HG03196 (cell line): ENCODE data around the gene KYAT1.

ENCODE experiments used
- ATAC-seq: cut with Tn5 transposase; IDR thresholded peaks from one replicate; pipeline ENCODE4 v1.9.1; 2021; ENCODE audit not compliant: unreplicated experiment

KYAT1 gene

DNA sequence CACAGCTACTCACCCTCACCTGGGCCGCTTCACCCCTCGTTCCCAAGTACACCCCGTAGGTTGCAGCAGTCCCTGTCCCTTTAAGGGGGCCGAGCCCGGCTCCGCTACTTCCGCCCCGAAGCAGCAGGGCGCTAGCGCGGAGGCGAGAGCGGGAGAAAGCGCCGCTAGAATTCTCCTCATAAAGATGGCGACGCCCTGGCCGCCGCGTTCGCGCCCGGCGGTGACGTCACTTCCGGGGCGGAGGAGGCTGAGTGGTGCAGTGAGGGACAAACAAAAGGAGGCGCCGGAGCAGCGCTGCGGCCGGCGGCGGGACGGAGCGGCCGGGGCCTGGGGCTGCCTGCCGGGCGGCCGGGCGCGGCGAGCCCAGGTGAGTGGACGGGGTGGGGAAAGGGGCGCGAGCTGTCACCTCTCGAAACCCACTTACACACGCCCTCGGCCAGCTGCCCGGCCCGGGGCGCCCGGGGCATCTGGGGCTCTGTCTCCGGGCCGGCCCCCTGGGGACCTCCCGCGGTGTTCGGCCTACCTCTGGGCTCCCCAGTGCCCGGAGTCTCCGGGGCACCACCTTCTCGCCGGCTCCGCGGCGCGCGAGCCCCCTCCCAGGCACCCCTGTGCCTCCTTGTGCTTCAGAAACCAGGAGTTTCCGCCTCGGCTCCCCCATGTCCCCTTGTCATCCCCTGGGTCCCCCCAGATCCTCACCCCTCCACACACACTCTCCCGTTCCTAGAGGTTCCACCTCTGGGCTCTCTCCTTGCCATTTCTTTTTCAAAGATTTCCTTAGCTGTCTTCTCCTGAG is at the start of gene KYAT1, which contains the start of gene LRRC8A:
TSS of gene KYAT1 (minus strand) at position 67 of the 793 bp plus-strand sequence. CDS start 36,545 bp downstream, outside the sequence.
TSS of gene LRRC8A (plus strand) at position 250 of the 793 bp plus-strand sequence. CDS start 25,032 bp downstream, outside the sequence.
- ATAC-seq: peak; percentile 81

DNA sequence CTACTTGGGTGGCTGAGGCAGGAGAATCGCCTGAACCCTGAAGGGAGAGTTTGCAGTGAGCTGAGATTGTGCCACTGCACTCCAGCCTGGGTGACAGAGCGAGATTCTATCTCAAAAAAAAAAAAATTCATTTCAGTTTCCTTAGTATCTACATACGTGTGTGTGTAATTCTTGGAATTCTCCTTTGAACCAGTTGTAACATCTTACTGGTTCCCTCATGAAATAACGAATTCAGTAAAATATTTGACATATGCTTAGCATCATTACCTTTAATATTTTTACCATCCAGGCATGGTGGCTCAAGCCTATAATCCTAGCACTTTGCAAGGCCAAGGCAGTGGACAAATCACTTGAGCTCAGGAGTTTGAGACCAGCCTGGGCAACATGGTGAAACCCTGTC is 47.8 kb upstream of the KYAT1 start:
- ATAC-seq: no peak

DNA sequence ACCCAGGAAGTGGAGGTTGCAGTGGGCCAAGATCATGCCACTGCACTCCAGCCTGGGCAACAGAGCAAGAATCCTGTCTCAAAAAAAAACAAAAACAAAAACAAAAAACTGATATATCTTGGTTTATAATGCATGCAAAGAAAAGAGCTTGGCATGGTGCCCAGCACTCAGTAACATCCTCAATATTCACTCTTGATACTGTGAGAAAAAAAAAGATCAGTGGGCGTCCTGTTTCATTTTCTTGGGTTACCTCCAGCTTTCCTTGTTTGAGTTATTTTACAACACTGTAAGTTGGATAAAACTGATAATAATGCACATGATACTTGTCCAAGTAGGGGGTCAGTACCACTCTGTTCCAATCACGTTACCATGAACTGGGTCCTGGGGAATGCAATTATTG is 46.9 kb upstream of the KYAT1 start:
- no peak for ATAC-seq

DNA sequence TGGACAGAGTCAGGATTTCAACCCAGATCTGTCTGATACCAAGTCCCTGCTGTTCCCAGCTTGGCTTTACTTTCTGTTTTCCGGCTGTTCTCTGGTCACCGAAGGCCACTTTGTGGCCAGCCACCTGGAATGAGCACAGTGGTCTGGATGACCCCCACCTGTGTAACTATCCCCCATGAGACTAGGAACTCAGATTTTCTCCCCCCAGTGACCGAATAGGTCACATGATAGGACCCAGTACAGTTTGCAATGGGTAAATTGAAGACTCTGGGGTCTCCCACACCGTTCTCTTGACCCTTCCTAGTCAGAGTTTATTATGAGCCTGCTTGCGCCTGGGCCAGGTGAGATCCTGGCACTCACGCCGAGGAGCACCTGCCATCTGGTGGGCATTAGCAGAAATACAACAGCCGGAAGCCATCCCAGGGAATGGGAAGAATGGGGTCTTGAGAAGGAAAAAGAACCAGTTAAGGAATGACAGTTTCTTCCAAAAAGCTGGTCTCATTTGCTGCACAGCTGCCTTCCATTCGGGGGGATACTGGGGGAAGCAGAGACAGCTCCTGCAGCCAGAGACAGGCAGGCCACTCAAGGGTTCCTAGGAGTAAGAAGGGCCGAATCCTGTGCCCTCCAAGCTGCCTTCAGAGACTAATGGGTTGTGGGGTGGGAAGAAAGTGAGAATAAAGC is 46.1 kb upstream of the KYAT1 start:
- no peak for ATAC-seq

DNA sequence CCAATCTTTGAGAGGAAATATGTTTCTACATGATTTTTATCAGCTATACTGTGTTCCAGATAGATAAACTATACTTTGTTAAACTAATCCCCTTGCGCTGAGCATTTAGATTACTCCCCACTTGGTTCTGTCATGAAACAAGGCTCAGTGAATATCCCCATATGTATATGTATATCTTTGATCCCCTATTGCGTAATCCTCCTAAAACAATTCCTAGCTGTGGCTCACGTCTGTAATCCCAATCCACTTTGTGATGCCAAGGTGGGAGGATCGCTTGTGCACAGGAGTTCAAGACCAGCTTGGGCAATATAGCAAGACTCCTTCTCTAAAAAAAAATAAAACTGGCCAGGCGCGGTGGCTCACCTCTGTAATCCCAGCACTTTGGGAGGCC is 41.7 kb upstream of the KYAT1 start:
- no peak for ATAC-seq

DNA sequence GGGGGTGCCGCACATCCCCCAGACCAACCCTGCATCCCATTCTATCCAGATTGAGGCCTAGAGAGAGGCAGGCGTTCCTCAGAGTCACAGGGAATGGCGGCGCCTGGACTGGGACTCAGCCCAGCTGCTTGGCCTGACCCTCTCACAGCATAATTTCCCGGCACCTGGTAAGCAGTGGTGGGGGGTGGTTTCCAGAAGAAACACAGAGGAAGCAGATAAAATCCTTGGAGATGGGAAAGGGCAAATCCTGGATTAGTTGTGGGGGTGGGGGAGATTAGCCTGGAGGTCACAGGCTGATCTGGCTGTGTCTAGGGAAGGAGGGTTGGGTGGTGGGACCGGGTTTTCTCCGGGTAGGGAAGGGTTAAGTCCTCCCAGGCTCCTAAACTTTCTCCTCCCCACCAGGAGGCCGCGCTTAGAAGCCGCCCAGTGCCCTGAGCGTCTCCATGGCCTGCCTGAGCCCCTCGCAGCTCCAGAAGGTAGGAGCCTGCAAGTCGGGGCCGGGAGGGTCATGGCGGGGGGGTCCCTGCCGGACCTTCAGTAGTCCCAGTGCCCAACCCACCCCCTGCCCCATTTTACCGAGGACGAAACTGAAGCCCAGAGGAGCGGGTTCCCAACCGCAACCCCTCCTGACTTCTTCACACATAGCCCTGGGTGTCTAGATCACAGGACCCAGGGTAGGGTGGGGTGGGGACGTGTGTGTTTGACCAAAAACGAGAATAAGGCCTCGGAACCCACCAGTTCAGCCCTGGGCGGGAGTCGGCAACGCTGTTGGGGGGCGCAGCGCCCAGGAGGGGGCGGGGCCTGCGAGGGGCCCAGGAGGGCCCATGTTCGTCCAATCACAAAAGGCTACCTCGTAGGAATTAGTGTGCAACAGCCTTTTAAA is 40.4 kb upstream of the KYAT1 start:
- ATAC-seq: no peak

DNA sequence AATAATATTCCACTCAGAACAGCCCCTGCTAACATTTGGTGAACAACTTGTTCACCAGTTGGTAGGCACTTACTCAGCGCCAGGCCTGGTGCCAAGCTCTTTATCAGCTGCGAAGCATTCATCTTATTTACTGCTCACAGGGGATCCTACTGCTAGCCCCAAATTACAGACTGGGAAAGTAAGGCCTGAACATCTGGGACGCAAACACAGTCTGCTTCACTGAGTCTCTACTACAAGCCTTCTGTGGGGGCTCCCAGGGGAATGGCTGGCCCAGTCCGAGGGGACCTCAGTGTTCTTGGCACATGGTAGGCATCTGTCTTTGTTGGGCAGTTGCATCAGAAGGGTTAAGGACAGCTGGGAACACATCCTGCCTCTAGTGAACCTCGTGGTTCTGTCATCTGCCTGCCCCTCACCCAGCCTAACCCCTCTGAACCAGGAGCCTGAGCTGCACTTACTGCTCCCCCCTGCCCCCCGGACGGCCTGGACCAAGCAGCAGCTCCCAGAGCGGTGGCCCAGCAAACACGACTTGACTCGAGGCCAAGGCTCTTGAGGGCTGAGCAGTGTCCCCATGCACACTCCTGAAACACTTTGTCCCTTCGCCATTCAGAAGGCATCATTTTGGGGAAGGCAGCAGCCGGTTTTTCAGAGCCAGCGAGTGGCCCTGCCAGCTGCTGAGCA is 38.8 kb upstream of the KYAT1 start, which contains the start of gene PHYHD1:
TSS of gene PHYHD1 (plus strand) at position 602 of the 678 bp plus-strand sequence. CDS start 1,342 bp downstream, outside the sequence.
- ATAC-seq: no peak

DNA sequence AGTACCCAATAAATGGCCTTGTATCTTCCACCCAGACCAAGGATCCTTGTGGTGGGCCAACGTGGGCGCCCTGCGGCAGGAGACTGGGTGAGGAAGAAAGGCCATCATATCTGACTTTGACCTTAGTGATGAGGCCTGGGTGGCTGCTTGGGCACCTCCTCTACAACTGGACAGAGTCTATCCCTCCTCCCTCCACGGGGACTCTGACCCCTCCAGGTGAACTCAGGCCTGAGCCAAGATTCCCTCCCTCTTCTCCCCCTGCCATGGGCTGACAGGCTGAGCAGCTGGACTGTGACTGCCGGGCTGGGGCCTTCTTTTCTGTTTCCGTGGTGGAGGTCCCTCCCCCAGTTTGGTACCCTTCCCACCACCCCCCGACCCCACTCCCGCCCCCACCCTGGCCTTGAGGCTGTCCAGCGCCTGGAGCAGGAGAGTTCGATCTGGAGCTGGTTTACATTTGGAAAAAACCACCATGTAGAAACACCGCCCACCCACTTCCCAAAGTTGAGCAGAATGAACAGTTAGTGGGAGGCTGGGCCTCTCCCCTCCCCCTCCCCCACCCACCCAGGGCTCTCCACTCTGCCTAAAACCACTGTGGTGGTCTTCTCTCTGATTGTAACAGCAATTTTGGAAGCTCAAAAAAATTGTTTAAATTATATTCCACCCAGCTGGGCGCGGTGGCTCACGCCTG is 37.8 kb upstream of the KYAT1 start:
- no peak for ATAC-seq

DNA sequence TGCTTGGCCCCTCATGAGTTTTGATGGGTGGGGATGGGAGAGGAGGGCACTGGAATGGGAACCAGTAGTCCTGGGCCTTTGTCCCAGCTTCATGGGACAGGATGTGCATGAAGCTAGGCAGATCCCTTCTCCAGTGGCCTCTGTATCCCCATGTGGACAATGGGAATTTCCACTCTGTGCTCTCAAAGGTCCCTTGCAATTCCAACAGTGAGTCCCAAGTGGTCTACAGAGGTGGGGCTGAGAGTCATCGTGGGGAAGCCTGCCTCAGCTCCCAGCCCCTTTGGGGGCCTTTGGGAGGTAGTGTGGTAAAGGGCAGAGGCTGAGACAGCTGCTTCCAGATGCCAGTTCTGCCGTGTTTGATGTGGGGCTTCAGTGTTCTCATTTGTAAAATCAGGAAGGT is 37.2 kb upstream of the KYAT1 start:
- no peak for ATAC-seq

DNA sequence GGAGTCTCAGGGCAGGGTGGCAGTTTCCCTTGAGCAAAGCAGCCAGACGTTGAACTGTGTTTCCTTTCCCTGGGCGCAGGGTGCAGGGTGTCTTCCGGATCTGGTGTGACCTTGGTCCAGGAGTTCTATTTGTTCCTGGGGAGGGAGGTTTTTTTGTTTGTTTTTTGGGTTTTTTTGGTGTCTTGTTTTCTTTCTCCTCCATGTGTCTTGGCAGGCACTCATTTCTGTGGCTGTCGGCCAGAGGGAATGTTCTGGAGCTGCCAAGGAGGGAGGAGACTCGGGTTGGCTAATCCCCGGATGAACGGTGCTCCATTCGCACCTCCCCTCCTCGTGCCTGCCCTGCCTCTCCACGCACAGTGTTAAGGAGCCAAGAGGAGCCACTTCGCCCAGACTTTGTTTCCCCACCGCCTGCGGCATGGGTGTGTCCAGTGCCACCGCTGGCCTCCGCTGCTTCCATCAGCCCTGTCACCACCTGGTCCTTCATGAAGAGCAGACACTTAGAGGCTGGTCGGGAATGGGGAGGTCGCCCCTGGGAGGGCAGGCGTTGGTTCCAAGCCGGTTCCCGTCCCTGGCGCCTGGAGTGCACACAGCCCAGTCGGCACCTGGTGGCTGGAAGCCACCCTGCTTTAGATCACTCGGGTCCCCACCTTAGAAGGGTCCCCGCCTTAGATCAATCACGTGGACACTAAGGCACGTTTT is 35.5 kb upstream of the KYAT1 start:
- ATAC-seq: no peak

DNA sequence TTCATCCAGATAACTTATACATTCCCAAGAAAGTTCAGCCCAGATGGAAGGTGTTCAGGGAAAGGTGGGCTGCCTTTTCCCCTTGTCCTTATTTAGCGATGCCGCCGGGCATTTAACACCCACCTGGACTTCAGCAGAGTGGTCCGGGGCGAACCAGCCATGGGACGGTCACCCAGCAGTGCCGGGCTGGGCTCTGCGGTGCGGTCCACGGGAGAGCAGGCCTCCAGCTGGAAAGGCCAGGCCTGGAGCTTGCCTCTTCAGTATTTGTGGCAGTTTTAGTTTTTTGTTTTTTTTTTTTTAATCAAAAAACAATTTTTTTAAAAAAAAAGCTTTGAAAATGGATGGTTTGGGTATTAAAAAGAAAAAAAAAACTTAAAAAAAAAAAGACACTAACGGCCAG is 35.0 kb upstream of the KYAT1 start:
- no peak for ATAC-seq

DNA sequence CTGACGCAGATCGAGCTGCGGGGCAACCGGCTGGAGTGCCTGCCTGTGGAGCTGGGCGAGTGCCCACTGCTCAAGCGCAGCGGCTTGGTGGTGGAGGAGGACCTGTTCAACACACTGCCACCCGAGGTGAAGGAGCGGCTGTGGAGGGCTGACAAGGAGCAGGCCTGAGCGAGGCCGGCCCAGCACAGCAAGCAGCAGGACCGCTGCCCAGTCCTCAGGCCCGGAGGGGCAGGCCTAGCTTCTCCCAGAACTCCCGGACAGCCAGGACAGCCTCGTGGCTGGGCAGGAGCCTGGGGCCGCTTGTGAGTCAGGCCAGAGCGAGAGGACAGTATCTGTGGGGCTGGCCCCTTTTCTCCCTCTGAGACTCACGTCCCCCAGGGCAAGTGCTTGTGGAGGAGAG is 34.5 kb upstream of the KYAT1 start:
- ATAC-seq: no peak

DNA sequence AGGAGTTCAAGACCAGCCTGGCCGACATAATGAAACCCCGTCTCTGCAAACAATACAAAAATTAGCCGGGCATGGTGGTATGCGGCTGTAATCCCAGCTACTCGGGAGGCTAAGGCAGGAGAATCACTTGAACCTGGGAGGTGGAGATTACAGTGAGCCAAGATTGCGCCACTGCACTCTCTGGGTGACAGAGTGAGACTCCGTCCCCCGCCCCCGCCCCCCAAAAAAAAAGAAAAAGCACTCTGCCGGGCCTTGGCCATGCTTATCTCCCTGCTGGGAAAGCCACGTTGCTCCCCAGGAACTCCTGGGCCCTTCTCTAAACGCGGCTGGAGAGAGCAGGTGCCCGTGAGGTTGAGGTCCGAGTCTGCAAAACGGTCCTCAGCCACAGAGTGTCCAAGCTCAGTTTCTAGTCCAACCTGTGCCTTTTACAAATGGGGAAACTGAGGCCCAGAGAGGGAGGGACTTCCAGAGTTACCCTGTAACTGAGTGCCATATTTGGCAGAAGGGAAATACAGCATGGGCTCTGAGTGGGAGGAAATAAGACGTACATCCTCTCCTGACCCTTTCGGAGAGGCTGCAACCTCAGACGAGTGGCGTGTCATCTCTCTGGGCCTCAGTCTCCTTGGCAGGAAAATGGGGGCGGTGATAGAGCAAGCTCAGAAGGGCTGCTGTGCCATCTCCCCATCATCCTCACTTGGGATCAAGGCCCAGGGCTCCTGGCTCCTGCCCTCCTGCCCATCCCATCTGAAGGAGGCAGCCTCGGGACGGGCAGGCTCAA is 32.4 kb upstream of the KYAT1 start:
- ATAC-seq: no peak

DNA sequence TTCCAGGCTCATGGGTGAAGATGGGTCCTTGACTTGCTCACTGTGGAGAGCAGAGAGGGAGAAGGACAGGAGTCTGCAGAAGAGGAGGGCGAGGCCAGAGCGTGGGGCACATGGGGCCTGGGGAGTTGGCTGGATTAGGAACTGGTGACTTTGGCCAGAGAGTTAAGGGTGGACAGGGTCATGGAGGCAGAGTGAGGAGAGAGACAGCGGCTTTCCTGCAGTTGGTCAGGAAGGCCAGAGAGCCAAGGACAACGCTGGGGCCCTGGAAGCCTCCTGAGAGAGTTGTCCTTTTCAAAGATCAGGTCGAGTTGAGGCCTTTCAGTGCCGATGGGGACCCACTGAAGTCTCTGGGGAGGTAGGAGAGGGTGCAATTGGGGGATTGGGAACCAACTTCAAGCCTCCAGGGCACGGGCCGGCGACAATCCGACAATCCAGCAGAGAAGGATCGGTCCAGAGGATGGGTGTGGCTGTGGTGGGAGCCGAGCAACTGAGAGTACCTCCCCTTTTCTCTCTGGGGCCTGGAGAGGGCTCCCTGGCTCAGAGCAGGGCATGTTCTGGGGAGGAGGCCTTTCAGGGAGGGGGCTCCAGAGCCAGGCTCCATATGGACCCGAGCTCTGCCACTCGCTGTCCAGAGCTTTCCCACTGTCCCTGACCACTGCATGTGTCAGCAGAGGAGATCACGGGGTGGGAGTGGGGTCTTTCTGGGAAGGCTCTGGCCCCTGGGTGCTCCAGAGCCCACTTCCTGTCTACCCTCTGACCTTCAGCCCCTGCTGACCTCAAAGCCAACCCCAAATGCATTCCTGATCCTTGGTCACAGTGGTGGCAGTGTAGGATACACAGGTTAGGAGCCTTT is 31.5 kb upstream of the KYAT1 start:
- no peak for ATAC-seq

DNA sequence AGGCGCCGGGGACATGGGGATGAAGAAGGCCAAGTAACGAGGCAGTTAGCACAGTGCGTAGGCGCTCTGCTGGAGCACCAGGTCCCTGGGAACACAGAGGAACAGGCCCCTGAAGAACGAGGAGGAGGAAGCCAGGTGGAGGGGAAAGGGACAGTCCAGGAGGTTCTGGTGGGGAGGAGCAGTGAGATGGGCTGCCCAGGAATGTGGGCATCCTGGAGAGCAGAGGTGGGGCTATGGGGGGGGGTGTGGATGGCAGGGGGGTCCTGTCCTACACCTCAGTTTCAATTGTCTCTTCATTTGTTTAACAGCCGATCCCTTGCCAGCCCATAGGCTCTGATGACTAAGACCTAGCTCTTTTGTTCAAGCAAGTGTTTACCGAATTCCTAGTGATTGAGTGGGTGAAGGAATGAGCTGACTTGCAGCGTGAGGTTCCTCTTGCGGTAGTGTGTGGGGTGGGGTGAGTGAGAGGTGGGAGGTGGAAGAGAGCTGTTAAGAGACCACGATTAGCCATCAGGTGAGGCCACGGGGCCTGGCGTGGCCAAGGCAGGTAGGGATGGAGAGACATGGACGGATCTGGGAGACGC is 30.6 kb upstream of the KYAT1 start:
- ATAC-seq: no peak

DNA sequence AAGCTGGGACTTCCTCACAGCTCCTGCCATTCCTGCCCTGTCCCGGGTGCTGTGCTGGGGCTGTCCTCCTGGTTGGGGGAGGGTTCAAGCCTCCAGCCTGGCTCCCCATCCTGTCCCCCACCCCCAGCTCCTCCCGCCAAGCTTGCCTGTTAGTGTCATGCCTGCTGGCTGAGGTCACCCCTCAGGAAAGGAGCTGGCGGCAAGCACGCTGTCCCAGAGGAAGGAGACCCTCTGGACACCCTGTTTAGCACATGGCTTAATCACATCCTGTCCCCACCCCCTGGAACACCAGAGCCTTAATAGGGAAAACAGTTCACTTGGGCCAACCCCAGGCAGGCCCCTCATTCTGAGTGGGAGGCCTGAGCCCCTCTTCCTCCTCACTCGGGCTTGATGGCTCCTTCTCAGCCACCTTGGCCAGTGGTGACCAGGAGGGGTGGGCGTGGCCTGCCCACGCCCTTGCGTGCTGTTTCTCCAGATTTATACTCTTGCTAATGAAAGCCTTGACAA is 29.8 kb upstream of the KYAT1 start:
- no peak for ATAC-seq

DNA sequence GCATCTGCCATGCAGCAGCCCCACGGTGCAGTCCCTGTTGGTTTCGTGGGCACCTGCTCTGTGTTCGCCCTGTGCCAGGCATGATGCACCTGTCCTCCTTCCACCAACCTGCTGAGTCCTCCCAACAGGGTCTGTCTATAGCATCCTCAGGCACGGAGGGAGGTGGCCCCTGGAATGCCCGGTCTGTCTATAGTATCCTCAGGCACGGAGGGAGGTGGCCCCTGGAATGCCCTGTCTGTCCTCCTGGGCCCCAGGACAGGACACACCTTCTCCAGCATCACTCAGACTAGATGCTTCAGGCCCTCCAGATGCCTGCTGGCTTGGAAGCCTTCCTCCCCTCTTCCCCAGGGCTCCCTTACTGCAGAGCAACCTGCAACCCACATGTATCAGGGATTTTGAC is 29.2 kb upstream of the KYAT1 start:
- ATAC-seq: no peak
